Measurements from ENCODE around the gene ZMYM2.

ZMYM2 gene

DNA sequence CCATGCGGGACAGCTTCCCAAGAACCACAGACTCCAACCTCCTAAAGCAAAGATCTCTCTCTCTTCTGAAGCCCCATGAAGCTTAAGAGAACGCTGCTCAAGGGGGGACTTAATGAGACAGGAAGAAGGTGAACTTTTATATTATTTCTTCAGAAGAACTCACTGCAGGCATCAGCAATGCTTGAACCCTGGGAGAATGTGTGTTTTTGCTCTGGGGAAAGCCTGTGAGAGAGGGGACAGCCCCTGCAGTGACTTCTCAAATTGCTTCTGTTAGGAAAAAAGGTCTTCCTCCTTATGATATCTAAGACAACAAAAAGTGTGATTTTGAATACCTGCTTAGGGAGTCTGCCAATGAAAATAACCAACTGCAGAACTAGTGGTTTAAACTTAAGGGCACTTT, 179.3 kb downstream of the ZMYM2 start:
- no peak for DNase-seq

GRCh38 chr13:20140487-20140886, 182.0 kb downstream of the ZMYM2 start:
- DNase-seq = no peak

All from inflammatory macrophage (primary cell).